Mesendoderm (in vitro differentiated cells): ENCODE results near the gene EIF2A.
"Not testable (repeated sequence)": the region's sequence is repeated elsewhere in the genome, so short reads cannot be mapped to it uniquely, and the experiment has no call there.

ENCODE experiments used
- DNase-seq: peaks from one replicate; pipeline ENCODE4 v3.0.0; 2013
- H2AK5ac ChIP-seq: 2 replicates; pipeline ENCODE4 v1.6.1; 2013; ENCODE audit warnings: low read length, inconsistent platforms
- H2BK120ac ChIP-seq: 2 replicates; pipeline ENCODE4 v1.6.1; 2013; ENCODE audit warnings: low read depth, mild to moderate bottlenecking, low read length, moderate library complexity, mixed read lengths
- H2BK15ac ChIP-seq: replicated peaks from 2 replicates; pipeline ENCODE4 v1.6.1; 2013; ENCODE audit warnings: low read depth, mild to moderate bottlenecking, moderate library complexity
- H2BK5ac ChIP-seq: 2 replicates; pipeline ENCODE4 v1.6.1; 2013; ENCODE audit warnings: low read length, inconsistent platforms
- H3K18ac ChIP-seq: 2 replicates; pipeline ENCODE4 v1.6.1; 2013; ENCODE audit warnings: mild to moderate bottlenecking, low read length, mixed read lengths
- H3K23ac ChIP-seq: one replicate; pipeline ENCODE4 v1.6.1; 2013; ENCODE audit warnings: low read length
- H3K27ac ChIP-seq: 2 replicates; pipeline ENCODE4 v1.5.1; 2013; ENCODE audit warnings: low read depth, mild to moderate bottlenecking, inconsistent platforms, low read length, moderate library complexity
- H3K27me3 ChIP-seq: 2 replicates; pipeline ENCODE4 v1.6.1; 2013; ENCODE audit warnings: low read length, control low read depth, mild to moderate bottlenecking, inconsistent platforms; ENCODE audit not compliant: insufficient read depth, poor library complexity
- H3K36me3 ChIP-seq: 2 replicates; pipeline ENCODE4 v1.6.1; 2013; ENCODE audit warnings: low read length, inconsistent platforms; ENCODE audit not compliant: control insufficient read depth, insufficient read depth
- H3K4ac ChIP-seq: one replicate; pipeline ENCODE4 v1.6.1; 2013; ENCODE audit warnings: low read depth, mild to moderate bottlenecking, low read length, moderate library complexity
- H3K4me1 ChIP-seq: 2 replicates; pipeline ENCODE4 v1.6.1; 2013; ENCODE audit warnings: low read depth, low read length, inconsistent platforms; ENCODE audit not compliant: control insufficient read depth
- H3K4me2 ChIP-seq: 2 replicates; pipeline ENCODE4 v1.6.1; 2013; ENCODE audit warnings: low read length
- H3K4me3 ChIP-seq: 2 replicates; pipeline ENCODE4 v1.5.1; 2013; ENCODE audit warnings: mild to moderate bottlenecking, low read length
- H3K56ac ChIP-seq: one replicate; pipeline ENCODE4 v1.6.1; 2013; ENCODE audit warnings: low read length
- H3K79me1 ChIP-seq: 2 replicates; pipeline ENCODE4 v1.6.1; 2013; ENCODE audit warnings: low read length, inconsistent platforms
- H3K79me2 ChIP-seq: 2 replicates; pipeline ENCODE4 v1.6.1; 2013; ENCODE audit warnings: mild to moderate bottlenecking, low read length; ENCODE audit not compliant: control insufficient read depth, insufficient read depth
- H3K9ac ChIP-seq: 2 replicates; pipeline ENCODE4 v1.6.1; 2013; ENCODE audit warnings: low read length, inconsistent platforms
- H4K5ac ChIP-seq: one replicate; pipeline ENCODE4 v1.6.1; 2013; ENCODE audit warnings: low read length
- H4K8ac ChIP-seq: one replicate; pipeline ENCODE4 v1.6.1; 2013; ENCODE audit warnings: low read depth, mild to moderate bottlenecking, control low read depth, low read length, moderate library complexity
- WGBS: extraction: QIAGEN DNeasy Blood & Tissue Kit; methylation state at CpG from one replicate; pipeline ENCODE4 v1.1.7; 2013; ENCODE audit warnings: low lambda C conversion rate, missing lambda C conversion rate; ENCODE audit not compliant: insufficient coverage; ENCODE audit errors: extremely low coverage; 5-methylcytosine and 5-hydroxymethylcytosine counted together

Gene EIF2A

GRCh38 chr3:150599611-150600297 lies 53.2 kb downstream of the EIF2A start:
- Histone ChIP-seq H3K79me2 (peaks cover 11% of the 10 kb centered on the region), H3K23ac (no peak overlapping the region), H3K18ac (peak overlapping the region; percentile 76), H3K4me1 (peaks cover 5% of the 10 kb centered on the region), H3K9ac (no peak overlapping the region), H2BK15ac (no peak overlapping the region), H2BK120ac (peak overlapping the region; percentile 67), H4K5ac (no peak overlapping the region), H3K56ac (peak overlapping the region; percentile 49), H3K27me3 (no peaks in the 10 kb centered on the region), H2BK5ac (no peak overlapping the region), H4K8ac (no peak overlapping the region), H3K79me1 (peaks cover 6% of the 10 kb centered on the region), H3K4ac (no peak overlapping the region), H3K4me2 (no peak overlapping the region), H3K27ac (peak overlapping the region; percentile 52), H2AK5ac (no peak overlapping the region), H3K4me3 (no peak overlapping the region), H3K36me3 (no peaks in the 10 kb centered on the region)
- WGBS = no CpG with 5 or more reads among the region's 4 CpGs
- peak; percentile 97 for DNase-seq

GRCh38 chr3:150600647-150601530 lies 54.3 kb downstream of the EIF2A start:
- H2AK5ac ChIP-seq, H3K36me3 ChIP-seq, H3K4ac ChIP-seq, H4K5ac ChIP-seq, H3K4me1 ChIP-seq, H3K4me2 ChIP-seq, H3K9ac ChIP-seq, H3K27me3 ChIP-seq, H3K4me3 ChIP-seq, H3K23ac ChIP-seq, H3K79me1 ChIP-seq: not testable (repeated sequence)
- peak overlapping the region; percentile 56 for H4K8ac ChIP-seq
- H2BK120ac ChIP-seq = peak overlapping the region; percentile 61
- WGBS = no CpG with 5 or more reads among the region's 13 CpGs
- H3K79me2 ChIP-seq = peaks cover 13% of the 10 kb centered on the region
- DNase-seq = peak; percentile 64
- peak overlapping the region; percentile 75 for H3K18ac ChIP-seq
- peak overlapping the region; percentile 40 for H3K56ac ChIP-seq
- peak overlapping the region; percentile 74 for H2BK15ac ChIP-seq
- H3K27ac ChIP-seq = peak overlapping the region; percentile 49
- peak overlapping the region; percentile 70 for H2BK5ac ChIP-seq

DNA sequence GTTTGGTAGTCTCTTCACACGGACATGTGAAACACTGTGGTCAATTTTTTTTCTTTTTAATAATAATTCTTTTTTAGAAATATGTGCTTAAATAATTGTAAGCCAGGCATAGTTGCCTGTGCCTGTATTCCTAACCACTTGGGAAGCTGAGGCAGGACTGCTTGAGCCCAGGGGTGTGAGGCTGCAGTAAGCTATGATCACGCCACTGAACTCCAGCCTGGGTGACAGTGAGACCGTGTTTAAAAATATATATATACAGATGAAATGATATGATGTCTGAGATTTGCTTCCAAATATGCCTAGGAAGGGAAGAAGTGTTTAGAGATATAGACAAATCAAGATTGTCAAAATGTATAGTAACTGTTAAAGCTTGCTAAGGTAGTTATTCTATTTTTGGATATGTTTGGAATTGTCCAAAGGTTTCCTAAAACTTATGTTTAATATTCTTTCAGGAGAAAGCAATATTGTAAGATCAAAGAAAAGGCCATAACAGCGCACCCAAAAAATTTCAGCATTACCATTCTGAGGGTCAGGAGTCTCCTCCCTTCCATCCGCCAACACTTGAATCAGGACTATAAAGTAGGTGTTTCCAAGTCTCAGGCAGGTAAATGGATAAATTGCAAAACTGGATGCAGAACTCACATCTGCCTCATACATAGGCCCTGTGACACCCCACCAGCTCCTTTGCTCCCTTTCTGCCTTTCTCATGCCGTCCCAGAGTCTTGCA lies 56.0 kb downstream of the EIF2A start:
- peak overlapping the region; percentile 96 for H3K4ac ChIP-seq
- no peak overlapping the region for H2BK15ac ChIP-seq
- H2BK120ac ChIP-seq = no peak overlapping the region
- H3K4me3 ChIP-seq = peak overlapping the region; percentile 5
- peaks cover 8% of the 10 kb centered on the region for H3K79me1 ChIP-seq
- H3K27ac ChIP-seq = peak overlapping the region; percentile 5
- H3K4me1 ChIP-seq = peaks cover 5% of the 10 kb centered on the region
- no peak overlapping the region for H2AK5ac ChIP-seq
- no peak overlapping the region for H3K23ac ChIP-seq
- H4K5ac ChIP-seq = no peak overlapping the region
- no peak overlapping the region for H4K8ac ChIP-seq
- peak overlapping the region; percentile 5 for H2BK5ac ChIP-seq
- no peaks in the 10 kb centered on the region for H3K36me3 ChIP-seq
- H3K4me2 ChIP-seq = peak overlapping the region; percentile 18
- no peaks in the 10 kb centered on the region for H3K27me3 ChIP-seq
- peak overlapping the region; percentile 33 for H3K18ac ChIP-seq
- H3K79me2 ChIP-seq = peaks cover 21% of the 10 kb centered on the region
- H3K56ac ChIP-seq = peak overlapping the region; percentile 73
- H3K9ac ChIP-seq = peak overlapping the region; percentile 54
- no peak for DNase-seq
- no CpG with 5 or more reads among the region's 6 CpGs for WGBS

DNA sequence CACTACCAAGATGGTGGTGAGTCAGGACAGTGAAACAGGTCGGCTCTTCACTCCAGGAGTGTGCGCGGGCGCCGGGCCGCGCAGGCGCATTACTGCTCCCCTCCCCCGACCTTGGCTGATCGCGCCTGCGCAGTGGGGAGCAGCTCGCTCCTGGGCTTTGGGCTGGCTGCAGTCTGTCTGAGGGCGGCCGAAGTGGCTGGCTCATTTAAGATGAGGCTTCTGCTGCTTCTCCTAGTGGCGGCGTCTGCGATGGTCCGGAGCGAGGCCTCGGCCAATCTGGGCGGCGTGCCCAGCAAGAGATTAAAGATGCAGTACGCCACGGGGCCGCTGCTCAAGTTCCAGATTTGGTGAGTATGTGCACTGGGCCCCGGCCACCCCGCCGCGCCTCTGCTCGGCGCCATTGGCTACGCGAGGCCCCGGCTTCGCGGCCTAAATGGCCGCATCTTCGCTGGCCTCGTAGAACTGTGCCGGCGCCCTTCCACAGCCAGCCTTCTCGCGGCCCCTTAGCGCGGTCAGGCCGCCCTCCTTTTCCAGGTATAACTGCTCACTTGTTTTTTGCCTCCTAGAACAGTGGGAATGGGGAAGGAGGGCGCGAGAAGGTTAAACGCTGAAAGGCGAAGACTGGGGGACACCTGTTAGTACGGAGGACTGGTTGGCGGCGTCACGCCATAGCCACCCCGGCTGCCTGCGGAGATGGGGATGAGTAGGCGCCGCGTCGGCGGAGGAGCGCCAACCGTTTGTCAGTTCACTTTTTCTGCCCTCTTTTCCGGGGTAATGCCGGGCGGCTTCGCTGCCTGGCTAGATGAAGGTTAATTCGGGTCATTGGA lies 56.8 kb downstream of the EIF2A start, which contains the start of gene SELENOT:
Gene SELENOT, plus strand, starts transcription at position 169 of the 827 bp plus-strand sequence. Its CDS starts 42 bp downstream, at position 211.
- Histone ChIP-seq H2BK5ac (peak within 1 kb of the TSS; percentile 67), H3K4me2 (peak within 1 kb of the TSS; percentile 88), H3K27ac (peak within 1 kb of the TSS; percentile 91), H3K23ac (peak within 1 kb of the TSS; percentile 86), H4K5ac (no peak within 1 kb of the TSS), H4K8ac (no peak within 1 kb of the TSS), H3K18ac (peak within 1 kb of the TSS; percentile 33), H3K27me3 (no peaks in the 10 kb centered on the region), H3K4me3 (peak within 1 kb of the TSS; percentile 90), H2BK15ac (no peak within 1 kb of the TSS), H3K56ac (peak within 1 kb of the TSS; percentile 93), H3K79me1 (peaks cover 8% of the 10 kb centered on the region), H3K4ac (peak within 1 kb of the TSS; percentile 96), H3K79me2 (peaks cover 27% of the 10 kb centered on the region), H3K36me3 (no peaks in the 10 kb centered on the region), H3K9ac (peak within 1 kb of the TSS; percentile 93), H2BK120ac (no peak within 1 kb of the TSS), H2AK5ac (no peak within 1 kb of the TSS), H3K4me1 (peaks cover 7% of the 10 kb centered on the region)
- no CpG with 5 or more reads among the region's 69 CpGs for WGBS
- peak; percentile 97 for DNase-seq

DNA sequence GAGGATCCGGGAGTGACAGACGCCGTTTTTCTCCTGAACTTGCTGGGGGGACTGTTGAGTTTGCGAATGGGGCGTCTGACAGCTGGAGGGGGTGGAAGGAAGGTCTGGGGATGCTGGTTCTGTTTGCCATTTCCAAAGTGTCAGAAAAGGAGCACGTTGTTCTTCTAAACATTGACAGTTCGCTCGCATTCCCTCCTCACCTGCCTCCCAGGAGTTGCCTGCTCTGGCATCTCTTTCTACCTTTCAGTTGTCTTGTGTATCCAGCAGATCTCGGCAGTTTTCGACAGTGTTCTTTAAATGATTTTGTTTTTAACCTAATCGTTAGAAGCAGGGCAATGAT lies 57.4 kb downstream of the EIF2A start:
- peak overlapping the region; percentile 90 for H3K4me3 ChIP-seq
- H3K79me1 ChIP-seq = peaks cover 8% of the 10 kb centered on the region
- H2BK15ac ChIP-seq = no peak overlapping the region
- no peak overlapping the region for H3K23ac ChIP-seq
- H2BK5ac ChIP-seq = no peak overlapping the region
- H4K5ac ChIP-seq = no peak overlapping the region
- no CpG with 5 or more reads among the region's 11 CpGs for WGBS
- peak; percentile 44 for DNase-seq
- peak overlapping the region; percentile 93 for H3K56ac ChIP-seq
- no peak overlapping the region for H2AK5ac ChIP-seq
- H4K8ac ChIP-seq = no peak overlapping the region
- no peak overlapping the region for H3K27ac ChIP-seq
- no peak overlapping the region for H2BK120ac ChIP-seq
- H3K4ac ChIP-seq = no peak overlapping the region
- H3K4me2 ChIP-seq = peak overlapping the region; percentile 88
- no peaks in the 10 kb centered on the region for H3K27me3 ChIP-seq
- H3K4me1 ChIP-seq = peaks cover 6% of the 10 kb centered on the region
- peak overlapping the region; percentile 9 for H3K18ac ChIP-seq
- H3K9ac ChIP-seq = peak overlapping the region; percentile 93
- H3K79me2 ChIP-seq = peaks cover 30% of the 10 kb centered on the region
- H3K36me3 ChIP-seq = no peaks in the 10 kb centered on the region
